ENCODE results near the gene ANKRD44.
"Not testable (repeated sequence)": the region's sequence is repeated elsewhere in the genome, so short reads cannot be mapped to it uniquely, and the experiment has no call there.

The ANKRD44 gene

DNA sequence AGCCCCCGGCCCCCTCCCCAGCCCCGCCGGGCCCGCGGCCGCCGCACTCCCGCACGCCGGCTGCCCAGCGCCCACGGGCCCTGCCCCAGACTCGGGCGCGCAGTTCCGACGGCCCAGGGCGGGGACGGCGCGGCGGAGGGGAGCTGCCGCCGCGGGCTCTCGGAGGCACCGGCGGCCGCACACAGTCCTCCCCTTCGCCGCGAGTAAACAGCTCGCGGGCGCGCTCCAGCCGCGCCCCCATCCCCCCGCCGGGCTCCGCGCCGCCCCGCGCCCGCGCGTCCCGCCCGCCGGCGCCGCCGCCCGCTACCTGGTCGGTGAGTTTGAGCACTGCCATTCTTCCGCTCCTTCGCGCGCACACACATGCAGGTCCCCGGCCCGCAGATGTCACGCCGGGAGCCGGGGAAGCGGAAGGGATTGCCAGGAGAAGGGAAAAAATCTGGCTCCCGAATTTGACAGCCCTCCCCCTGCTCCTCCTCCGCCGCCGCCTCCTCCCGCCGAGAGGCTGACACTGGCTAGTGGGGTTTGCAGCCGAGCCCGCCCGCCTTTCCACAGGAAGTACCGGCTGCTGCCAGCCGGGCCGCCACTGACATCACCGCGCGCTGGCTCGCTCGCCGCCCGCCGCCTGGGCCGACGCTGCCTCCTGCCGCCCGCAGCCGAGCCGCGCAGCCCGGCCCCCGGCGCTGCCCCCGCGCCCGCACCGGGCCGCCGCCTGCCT is at the start of gene ANKRD44:
Gene ANKRD44, minus strand, starts transcription at position 510 of the 715 bp plus-strand sequence. Its CDS starts 176 bp downstream, at position 334.
- DNase-seq, result peak; percentile 49 to 67

DNA sequence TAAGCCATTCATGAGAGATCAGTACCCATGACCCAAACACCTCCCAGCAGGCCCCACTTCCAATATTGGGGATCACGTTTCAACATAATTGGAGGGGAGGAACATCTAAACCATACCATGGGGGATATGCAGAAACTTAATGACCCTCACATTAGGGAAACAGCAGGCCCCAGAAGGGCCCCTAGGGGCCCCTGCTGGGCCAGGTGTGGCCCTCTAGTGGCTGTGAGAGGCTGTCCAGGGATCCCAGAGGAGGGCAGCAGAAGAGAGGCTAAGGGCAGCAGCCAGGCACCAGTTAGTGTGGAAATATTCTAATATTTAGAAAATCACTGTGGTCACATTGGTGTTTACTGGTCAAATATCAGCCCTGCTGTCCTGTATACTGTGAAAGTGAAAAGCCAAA is 49.3 kb upstream of the ANKRD44 start:
- no peak for DNase-seq

DNA sequence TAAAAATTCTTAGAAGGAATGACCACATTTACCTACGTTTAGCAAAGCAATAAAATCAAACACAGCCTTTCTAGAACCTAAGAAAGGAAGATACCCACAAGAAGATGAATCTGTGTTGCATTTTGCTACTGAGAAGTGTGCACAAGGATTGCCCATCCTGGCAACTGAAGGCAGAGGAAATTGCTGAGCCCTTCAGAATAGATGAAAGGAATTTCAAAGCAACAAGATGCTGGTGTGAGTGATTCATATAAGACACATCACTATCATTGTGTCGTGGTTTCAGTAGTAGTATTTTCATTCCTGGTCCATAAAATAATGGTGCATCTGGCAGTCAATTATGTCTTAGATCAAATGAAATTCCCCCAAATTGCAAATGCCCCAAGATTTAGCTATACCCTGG is 48.4 kb upstream of the ANKRD44 start:
- DNase-seq, result no peak

DNA sequence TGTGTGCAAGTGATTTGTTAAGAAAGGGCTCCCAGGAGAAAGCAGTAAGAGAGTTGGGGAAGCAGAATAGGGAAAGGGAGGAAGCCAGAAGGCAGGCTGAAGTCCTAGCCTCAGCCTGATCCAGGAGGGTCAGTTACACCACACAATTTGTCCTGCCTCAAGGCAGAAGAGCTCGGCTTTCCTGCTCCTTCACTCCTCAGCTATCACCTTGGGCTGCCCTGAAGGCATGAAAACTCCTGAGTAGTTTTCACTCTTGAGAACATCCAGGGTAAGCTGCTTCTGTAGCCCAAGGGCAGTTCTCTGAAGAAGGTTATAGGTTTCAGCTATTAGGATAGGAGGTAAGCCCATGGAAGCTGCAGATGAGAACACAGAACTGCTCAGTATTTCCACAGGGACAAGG is 47.4 kb upstream of the ANKRD44 start:
- no peak for DNase-seq

DNA sequence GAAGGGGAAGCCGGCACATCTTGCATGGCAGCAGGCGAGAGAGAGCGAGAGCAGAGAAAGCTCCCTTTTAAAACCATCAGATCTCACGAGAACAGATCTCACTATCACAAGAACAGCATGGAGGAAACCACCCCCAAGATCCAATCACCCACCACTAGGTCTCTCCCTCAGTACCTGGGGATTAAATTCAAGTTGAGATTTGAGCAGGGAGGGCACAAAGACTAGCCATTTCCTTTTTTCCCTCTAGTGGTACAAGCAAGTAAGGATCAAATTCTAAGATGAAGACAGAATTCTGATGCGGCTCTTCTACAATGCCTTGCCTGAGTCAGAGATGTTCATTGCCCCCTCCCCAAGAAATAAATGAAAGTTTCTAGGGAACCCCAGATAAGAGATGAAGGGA is 45.6 kb upstream of the ANKRD44 start:
- no peak for DNase-seq

DNA sequence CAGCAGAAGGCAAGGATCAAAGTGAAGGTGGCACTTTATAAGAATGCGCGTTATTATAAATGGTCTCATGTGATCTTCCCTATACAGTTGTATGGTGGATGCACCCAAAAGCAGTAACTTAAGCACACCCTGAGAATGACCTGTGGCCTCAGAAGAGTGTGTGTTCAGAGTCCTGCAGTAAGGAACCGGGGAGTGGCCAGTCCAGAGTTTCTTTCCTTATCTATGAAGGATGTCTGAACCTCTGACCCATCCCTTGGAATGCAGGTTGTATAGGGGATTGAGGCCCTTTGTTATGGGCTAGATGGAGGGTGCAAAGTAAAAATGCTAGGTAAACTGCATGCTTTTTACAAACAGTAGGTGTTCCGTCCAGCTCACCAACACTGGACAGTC is 43.6 kb upstream of the ANKRD44 start:
- DNase-seq, result no peak

DNA sequence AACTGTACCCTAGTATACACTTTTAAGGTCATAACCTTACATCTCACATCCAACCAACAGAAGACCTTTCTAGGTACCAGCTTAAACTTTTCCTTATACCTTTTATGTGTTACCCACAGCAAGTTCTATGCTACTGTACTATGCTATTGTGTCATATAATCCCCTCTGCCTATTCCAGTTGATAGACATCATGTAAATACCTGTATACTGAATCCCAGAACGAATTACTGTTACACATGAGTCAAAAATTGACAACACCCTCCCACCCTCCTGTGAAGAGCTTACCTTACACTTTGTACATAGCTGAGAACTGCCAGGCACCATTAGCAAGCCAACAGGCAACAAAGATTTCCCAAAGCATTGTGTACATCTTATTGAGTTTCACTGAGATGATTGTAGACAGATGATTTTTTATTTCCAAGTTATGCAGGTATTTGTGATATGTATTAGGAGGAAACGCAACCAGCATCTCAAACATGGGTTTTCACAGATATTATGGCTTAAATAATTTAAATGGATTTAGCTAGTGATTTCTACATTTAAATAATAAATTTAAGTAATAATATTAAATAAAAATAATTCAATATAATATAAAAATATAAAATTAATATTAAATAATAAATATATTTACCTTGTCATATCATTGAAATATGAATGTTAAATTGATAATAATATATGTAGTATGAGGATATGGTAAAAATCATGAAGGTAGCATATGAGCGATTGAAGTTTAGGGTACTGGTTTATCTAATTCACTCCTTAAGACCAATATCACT is 43.0 kb upstream of the ANKRD44 start:
- no peak for DNase-seq

DNA sequence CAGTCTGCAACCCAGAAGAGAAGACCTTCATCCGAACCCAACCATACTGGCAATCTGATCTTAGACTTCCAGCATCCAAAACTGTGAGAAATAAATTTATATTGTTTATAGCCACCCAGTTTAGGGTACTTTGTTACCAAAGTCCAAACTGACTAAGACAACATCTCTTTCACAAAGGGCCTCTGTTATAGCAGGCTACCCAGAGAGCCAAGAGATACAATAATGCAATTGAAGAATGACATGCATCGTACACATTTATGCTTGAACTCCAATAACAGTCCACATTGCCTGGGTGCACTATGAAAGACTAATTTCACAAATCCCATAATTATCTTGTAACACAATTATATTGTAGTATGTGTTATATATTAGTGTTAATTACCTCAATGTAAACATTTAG is 39.1 kb upstream of the ANKRD44 start:
- DNase-seq, result no peak

DNA sequence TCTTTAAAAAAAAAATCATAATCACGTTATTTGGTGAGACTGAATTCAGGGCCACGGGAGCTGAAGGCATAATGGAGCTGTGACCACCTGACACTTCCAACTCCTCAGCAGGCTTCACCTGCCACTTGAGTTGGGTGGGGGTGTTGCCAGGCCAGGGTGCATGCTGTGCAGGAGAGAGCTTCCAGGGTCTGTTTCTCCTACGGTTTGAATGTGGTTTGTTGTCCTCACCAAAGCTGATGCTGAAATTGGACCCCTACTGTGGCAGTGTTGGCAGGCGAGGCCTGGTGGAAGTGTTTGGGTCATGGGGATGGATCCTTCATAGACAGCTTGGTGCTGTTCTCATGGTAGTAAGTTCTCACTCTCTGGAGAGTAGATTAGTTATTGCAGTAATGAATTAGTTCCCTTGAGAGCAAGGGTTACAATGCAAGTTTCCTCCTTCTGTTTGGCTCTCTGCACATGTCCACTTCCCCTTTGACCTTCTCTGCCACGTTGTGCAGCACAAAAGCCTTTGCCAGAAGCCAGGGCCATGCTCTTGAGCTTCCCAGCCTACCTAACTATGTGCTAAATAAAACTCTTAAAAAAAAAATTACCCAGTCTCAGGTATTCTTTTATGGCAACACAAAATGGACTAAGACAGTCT is 38.3 kb upstream of the ANKRD44 start:
- no peak for DNase-seq

DNA sequence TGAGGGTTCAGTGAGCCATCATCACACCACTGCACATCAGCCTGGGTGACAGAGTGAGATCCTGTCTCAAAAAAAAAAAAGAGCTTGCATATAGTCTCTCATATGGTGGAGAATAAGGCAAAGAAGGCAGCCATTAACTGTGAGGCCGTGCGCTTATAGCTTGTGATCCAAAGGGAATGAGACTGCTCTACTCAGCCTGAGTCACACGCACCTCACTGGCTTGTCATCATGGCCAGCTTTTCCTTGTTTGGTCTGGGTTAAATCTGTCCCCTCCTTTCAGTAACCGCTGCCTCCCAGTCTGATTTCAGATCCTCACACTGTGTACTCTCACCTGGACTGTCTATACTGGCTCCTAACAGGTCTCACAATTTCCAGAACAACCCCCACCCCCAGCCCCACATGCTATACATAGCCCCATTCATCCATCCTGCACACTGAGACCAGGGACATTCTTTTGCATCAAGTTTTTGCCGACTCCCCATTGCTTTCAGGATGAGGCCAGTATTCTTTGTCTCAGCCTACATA is 35.3 kb upstream of the ANKRD44 start:
- DNase-seq, result no peak

DNA sequence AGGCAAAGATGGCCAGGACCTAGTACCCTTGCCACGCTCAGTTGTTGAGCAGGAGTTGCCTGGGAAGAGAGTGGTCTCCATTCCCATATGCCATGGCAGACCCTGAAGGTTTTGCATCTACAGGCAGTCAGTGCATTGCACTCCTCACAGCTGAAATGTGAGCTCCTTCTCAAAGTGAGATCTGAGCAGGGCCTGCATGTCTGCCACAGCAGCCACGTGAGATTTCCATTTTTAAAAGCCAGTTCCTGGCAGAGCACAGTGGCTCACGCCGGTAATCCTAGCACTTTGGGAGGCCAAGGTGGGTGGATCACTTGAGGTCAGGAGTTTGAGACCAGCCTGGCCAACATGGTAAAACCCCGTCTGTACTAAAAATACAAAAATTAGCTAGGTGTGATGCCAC is 33.4 kb upstream of the ANKRD44 start:
- DNase-seq, result not testable (repeated sequence)

DNA sequence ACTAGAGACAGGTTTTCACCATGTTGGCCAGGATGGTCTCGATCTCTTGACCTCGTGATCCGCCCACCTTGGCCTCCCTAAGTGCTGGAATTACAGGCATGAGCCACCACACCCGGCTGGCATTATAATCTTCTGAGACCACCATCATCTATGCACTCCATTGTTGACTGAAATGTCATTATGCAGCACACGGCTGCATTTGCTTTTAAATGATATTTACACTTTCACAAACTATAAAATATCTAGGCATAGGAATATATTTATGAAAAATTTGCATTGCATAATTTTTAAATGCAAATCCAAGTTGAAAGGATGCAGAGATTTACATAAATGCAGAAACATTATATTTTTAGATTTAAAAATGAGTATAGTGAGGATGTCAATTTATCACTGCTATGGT is 30.0 kb upstream of the ANKRD44 start:
- DNase-seq, result no peak

DNA sequence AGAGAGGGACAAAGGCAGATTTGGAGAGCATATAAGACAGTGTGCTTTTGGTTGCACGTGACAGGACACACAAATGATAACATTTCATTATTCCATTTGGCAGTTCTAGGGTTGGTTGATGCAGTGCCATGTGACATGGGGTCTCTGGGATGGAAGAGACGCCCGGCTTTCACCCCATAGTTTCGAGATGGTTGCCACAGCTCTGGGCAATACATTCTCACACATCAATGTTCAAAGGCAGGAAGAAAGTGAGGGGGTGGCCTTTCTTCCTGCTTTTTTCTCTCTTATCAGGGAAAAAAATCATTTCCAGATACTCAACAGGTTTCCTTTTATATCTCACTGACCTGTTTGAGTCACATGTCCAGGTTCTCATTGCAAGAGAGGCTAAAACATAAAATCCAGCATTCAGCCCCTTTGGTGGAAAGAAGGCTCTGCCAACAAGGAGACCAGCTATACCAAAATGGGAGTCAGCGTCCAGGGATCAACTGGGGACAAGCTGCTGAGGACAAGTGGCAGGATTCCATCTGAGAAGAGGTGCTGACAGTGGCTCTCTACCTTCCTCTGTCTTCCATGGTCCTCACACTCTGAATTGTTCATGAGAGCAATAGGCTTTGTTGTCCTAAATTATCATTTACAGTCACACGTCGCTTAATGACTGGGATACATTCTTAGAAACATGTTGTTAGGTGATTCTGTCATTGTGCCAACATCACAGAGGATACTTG is 29.1 kb upstream of the ANKRD44 start:
- DNase-seq, result no peak

DNA sequence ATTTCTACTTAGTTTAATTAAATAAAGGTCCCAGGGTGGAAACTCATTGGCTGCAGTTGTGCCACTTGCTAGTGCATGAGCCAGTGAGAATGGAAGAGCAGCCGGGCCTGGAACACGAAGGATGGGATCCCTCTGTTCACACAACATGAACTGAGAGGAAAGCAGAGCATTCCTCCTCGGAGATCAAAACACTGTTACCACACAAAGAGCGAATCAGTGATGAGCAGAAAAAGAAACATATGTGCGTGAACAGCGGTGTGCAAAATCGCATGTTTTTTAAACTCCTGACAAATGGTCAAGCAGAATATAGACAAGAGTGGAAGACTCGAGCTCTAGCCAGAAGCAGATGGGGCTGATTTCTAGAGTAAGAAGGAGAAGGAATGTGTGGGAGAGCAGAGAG is 28.4 kb upstream of the ANKRD44 start:
- no peak for DNase-seq

DNA sequence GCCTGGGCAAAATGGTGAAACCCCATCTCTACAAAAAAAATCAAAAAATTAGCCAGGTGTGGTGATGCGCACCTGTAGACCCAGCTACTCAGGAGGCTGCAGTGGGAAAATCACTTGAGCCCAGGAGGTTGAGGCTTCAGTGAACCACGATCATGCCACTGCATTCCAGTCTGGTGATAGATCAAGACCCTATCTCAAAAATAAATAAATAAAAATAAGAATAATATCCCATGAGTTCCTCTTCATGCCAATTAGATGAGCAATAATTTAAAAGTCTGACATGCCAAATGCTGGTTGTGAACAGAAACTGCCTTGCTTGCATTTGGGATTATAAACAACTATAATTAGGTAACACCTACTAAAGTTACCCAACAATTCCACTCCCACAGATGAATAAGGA is 22.1 kb upstream of the ANKRD44 start:
- DNase-seq, result no peak

DNA sequence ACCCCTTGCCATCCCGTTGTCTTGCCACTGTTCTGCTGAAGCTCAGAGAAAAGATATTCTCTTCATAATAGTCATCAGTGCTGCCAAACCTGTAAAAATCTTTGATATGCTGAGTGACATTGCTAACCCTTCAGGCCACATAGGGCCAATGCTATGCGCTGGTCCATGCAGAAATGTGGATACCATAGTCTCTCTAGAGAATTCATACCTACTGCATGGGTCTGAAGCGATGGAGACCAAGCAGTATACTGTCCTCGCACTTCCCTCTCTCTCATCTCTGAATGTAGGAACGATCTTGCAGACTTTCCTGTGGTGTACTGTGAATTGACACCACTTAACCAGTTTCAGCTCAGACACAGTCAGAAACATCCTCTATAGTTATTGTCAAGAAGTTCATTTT is 17.9 kb upstream of the ANKRD44 start:
- DNase-seq, result no peak

DNA sequence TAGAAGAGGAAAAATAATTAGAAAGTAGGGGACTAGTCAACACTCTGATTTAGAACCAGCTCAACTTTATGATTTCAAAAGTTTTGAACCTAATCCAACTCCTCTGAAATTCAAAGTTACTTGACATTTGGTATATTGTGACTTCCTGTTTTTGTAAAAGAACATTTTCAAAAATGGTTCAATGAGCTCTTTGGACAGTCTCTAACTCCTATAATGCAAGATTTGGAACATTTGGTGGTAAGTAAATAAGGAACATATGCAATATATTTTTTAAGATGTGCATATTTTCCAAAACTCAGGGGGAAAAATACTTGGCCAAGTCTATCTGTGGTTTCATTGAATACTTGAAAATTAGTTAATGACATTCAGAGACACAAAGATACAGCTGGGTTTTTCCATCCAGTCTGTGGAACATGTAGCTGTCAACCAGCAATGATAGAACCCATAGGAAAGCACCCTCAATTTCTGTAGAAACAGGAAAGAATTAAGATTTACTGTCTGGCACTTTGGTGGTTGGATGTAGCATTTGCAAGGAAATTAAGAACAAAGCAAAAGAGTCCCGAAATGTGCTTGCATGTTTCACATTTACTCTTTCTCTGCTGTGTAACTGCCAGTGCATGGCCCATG is 17.0 kb upstream of the ANKRD44 start:
- no peak for DNase-seq

DNA sequence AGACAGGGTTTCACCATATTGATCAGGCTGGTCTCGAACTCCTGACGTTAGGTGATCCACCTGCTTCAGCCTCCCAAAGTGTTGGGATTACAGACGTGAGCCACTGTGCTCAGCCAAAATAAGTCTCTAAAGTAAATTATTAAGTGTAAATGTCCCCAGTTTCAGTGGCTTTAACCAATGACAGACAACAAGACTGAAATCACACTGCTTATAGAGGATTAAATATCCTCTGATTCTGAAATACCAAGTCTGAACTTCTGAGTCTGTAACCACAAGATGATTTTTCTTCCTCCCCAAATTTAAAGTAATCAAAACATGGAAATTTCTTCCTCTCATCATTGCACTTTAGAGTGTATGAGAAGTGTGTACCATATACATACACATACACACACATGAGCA is 16.5 kb upstream of the ANKRD44 start:
- no peak for DNase-seq

DNA sequence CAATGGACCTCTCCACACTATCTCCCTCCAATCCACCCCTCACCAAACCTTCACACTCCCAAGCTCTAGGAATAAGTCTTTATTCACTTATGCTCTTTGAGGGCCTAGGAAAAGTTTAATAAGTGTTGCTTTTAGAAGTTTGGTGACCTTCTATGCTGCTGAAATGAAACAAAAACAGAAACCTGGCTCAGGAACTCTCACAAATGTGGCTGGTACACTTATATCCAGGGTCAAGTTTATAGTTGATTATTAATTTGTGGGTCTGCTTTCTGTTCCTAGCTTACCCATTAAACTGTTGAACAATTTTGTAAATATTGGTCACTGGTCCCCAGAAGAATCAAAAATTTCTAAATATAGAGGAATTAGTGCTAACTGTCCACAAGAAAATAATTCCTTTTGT is 14.2 kb upstream of the ANKRD44 start:
- DNase-seq, result no peak

DNA sequence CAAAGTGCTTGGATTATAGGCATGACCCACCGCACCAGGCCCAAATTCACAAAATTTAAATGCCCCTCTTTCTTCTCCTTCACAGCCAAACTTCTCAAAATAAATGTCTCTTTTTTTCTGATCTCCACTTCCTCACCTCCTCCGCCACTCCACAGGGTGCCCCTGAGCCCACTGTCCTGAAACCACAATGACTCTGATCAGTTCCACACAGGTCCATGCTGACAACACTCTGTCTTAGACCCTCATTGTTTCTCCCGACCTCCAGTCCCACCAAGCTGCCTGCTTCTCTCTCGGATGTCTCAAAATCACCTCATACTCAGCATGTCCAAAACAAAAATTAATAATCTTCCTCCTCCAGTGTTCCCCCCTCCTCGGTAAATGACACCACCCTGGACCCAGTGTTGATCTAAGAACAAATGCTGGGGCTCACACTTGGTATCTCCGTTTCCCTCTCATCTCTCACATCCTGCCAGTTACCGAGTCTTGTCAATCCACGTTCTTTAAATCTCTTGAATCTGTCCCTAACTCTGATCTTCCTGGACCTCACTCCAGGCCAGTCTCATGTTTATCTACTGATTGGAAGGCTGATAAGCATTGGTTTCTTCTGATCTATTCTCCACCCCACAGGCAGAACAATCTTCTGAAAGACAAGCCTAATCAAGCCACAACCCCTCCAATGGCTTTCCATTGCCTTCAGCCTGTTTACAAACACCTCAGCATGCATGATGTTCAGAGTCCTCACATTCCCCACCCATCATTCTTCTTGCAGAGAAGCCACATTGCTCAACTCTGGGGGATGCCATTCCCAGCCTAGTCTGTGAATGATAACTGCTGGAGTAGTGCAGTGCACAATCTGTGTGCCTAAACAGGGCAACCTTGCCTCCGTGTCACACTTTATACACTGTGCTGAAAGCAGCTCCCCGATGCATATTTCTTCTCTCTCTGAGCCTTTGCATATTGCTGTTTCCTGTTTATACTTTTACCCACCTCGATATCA is 12.4 kb upstream of the ANKRD44 start:
- DNase-seq, result no peak

DNA sequence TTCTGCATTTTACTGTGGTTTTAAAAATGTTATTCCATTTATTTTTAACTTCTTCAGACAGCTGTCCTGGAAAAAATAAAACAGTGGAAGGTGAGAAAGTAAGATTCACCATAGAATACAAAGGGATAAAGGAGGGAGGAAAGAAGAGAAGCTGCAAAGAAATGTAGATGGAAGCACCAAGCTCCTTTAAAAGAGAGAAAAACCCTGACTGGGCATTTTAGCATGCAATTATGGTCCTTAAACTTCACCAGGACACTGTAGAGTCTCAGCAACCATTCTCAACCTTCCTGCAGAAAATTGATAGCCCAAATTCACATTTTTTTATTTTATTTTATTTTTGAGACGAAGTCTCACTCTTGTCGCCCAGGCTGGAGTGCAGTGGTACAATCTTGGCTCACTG is 11.6 kb upstream of the ANKRD44 start:
- DNase-seq, result no peak

All from NCI-H1930 (cell line).